ENCODE measurements around the gene CALCOCO1.

GRCh38 chr12:53754633-53755264, 27.5 kb upstream of the CALCOCO1 start:
- TF ChIP-seq CTCF (IDR thresholded peaks at IDR 0.05; ENCODE audit: insufficient read depth, low read length): no peak
- TF ChIP-seq POLR2AphosphoS5 (IDR thresholded peaks at IDR 0.05; ENCODE audit: low read depth): no peak
